HL-60 (cell line): ENCODE results near the gene MYH15.

Experiments
- CTCF ChIP-seq: IDR thresholded peaks from one replicate; pipeline ENCODE4 v1.5.1; 2011; ENCODE audit warnings: low read length, control low read depth, inconsistent platforms; ENCODE audit not compliant: insufficient read depth
- GABPA ChIP-seq: IDR thresholded peaks from 2 replicates; pipeline ENCODE4 v1.6.1; 2012; ENCODE audit warnings: low read depth
- POLR2AphosphoS5 ChIP-seq: IDR thresholded peaks from 2 replicates; pipeline ENCODE4 v1.6.1; 2012; ENCODE audit warnings: low read depth
- REST ChIP-seq: IDR thresholded peaks from 2 replicates; pipeline ENCODE4 v1.6.1; 2012; ENCODE audit warnings: low read depth; ENCODE audit not compliant: insufficient replicate concordance

GRCh38 chr3:108486941-108487340, 23.5 kb downstream of the MYH15 start:
- no peak for TF ChIP-seq CTCF
- TF ChIP-seq POLR2AphosphoS5: no peak
- TF ChIP-seq REST: no peak
- no peak for TF ChIP-seq GABPA
